Panc1 (cell line): Measurements from ENCODE around the gene HERC5.

Experiments used
- POLR2AphosphoS5 ChIP-seq: IDR thresholded peaks from 2 replicates; pipeline ENCODE4 v1.6.1; 2012; ENCODE audit warnings: mild to moderate bottlenecking, low read depth, low read length, moderate library complexity
- SIN3A ChIP-seq: IDR thresholded peaks from 2 replicates; pipeline ENCODE4 v1.6.1; 2012; ENCODE audit warnings: low read depth, mild to moderate bottlenecking, low read length, moderate library complexity, borderline replicate concordance; ENCODE audit not compliant: insufficient read depth
- TCF7L2 ChIP-seq: IDR thresholded peaks from 2 replicates; pipeline ENCODE4 v1.6.1; 2011; ENCODE audit warnings: mild to moderate bottlenecking, low read depth, low read length, inconsistent platforms
- TF ChIP-seq, protein P1 (sequence below): fragments of 450-650 bp; IDR thresholded peaks from 2 replicates; pipeline ENCODE4 v1.5.1; 2017; ENCODE audit warnings: mild to moderate bottlenecking
- TF ChIP-seq, protein P2 (sequence below), 2 experiments: IDR thresholded peaks; 2 replicates each; pipeline ENCODE4 v1.6.1; 2011 to 2012; ENCODE audit warnings: low read depth in 2 of 2, control low read depth in 1 of 2, low read length in 1 of 2, mild to moderate bottlenecking in 1 of 2, moderate library complexity in 1 of 2; ENCODE audit not compliant: insufficient read depth in 1 of 2

- TF ChIP-seq, protein P1, sequence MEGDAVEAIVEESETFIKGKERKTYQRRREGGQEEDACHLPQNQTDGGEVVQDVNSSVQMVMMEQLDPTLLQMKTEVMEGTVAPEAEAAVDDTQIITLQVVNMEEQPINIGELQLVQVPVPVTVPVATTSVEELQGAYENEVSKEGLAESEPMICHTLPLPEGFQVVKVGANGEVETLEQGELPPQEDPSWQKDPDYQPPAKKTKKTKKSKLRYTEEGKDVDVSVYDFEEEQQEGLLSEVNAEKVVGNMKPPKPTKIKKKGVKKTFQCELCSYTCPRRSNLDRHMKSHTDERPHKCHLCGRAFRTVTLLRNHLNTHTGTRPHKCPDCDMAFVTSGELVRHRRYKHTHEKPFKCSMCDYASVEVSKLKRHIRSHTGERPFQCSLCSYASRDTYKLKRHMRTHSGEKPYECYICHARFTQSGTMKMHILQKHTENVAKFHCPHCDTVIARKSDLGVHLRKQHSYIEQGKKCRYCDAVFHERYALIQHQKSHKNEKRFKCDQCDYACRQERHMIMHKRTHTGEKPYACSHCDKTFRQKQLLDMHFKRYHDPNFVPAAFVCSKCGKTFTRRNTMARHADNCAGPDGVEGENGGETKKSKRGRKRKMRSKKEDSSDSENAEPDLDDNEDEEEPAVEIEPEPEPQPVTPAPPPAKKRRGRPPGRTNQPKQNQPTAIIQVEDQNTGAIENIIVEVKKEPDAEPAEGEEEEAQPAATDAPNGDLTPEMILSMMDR: no peak
- TF ChIP-seq POLR2AphosphoS5 (no peak), SIN3A (no peak), TCF7L2 (no peak)
- TF ChIP-seq, protein P2, sequence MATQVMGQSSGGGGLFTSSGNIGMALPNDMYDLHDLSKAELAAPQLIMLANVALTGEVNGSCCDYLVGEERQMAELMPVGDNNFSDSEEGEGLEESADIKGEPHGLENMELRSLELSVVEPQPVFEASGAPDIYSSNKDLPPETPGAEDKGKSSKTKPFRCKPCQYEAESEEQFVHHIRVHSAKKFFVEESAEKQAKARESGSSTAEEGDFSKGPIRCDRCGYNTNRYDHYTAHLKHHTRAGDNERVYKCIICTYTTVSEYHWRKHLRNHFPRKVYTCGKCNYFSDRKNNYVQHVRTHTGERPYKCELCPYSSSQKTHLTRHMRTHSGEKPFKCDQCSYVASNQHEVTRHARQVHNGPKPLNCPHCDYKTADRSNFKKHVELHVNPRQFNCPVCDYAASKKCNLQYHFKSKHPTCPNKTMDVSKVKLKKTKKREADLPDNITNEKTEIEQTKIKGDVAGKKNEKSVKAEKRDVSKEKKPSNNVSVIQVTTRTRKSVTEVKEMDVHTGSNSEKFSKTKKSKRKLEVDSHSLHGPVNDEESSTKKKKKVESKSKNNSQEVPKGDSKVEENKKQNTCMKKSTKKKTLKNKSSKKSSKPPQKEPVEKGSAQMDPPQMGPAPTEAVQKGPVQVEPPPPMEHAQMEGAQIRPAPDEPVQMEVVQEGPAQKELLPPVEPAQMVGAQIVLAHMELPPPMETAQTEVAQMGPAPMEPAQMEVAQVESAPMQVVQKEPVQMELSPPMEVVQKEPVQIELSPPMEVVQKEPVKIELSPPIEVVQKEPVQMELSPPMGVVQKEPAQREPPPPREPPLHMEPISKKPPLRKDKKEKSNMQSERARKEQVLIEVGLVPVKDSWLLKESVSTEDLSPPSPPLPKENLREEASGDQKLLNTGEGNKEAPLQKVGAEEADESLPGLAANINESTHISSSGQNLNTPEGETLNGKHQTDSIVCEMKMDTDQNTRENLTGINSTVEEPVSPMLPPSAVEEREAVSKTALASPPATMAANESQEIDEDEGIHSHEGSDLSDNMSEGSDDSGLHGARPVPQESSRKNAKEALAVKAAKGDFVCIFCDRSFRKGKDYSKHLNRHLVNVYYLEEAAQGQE (IDR thresholded peaks at IDR 0.05; ENCODE audit: insufficient read depth in 1 of 2, low read depth in 2 of 2, low read length in 1 of 2): no peak
Measured at GRCh38 chr4:88516746-88517145, 59.8 kb downstream of the HERC5 start.
